GM19035 (cell line): ENCODE measurements around the gene GRK5.

ENCODE experiments used
- ATAC-seq: cut with Tn5 transposase; IDR thresholded peaks from one replicate; pipeline ENCODE4 v1.9.1; 2021; ENCODE audit not compliant: unreplicated experiment

The GRK5 gene

GRCh38 chr10:119314061-119314460 lies 106.7 kb downstream of the GRK5 start:
- ATAC-seq = no peak

DNA sequence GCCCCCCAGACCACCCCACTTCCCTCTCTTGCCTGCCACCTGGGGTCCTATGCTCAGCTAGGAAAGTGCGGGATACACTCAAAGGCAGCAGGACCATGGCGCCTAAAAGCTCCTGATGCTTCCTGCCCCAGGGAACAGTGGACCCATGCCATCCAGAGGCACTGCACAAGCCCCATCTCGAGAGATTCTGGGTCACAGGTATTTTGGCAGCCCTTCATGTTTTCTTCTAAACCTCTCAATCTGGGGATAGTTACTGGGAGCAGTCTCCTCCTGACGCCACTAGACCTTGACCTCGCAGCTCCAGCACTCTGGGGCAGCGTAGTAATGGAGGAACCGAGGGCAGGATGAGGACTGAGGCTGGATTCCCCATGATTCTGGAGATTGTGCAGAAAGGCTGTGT lies 107.1 kb downstream of the GRK5 start:
- no peak for ATAC-seq

DNA sequence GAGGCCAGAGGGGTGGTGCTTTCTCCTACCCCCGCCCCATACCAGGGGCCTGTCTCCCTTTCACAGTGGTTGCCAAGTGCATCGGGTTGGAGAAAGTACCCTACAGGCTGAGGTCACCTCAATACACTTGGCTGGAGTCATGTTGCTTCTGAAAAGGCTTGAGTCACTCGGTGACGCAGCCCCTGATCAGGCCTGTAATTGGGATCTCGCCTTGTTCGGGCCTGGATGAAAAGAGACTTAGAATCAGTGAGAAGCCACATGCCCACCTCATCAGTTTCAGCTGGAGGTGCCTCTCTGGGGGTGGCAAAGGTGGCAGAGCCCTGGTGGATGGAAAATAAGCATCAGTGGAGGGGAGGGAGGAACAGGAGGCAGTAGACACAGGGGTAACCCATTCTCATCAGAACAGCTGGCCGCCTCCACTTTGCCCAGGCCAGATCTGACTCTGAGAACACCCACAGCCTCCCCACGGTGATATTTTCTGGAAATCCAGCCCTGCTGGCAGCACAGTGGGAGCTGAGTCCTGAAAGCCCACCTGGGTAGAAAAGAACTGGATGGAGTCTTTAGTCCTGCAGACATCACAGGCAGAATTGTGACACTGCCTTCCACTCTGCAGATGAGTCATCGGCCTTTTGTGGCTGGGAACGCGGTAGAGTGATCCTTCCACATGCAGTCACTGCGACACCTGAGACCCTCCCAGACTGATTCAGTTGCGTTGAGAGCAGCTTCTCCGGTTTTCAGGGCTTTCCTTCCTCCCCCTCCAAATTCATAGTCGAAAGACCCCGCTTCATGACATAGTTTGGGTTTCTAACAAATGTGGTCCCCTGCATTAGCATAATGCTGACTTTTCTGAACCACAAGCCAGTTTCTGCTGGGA lies 108.0 kb downstream of the GRK5 start:
- peak; percentile 58 for ATAC-seq

GRCh38 chr10:119316002-119316358 lies 108.6 kb downstream of the GRK5 start:
- no peak for ATAC-seq

- ATAC-seq = no peak
These were observed 109.3 kb downstream of the GRK5 start for GRCh38 chr10:119316729-119317097.

GRCh38 chr10:119318411-119319160 lies 111.2 kb downstream of the GRK5 start:
- ATAC-seq = no peak

DNA sequence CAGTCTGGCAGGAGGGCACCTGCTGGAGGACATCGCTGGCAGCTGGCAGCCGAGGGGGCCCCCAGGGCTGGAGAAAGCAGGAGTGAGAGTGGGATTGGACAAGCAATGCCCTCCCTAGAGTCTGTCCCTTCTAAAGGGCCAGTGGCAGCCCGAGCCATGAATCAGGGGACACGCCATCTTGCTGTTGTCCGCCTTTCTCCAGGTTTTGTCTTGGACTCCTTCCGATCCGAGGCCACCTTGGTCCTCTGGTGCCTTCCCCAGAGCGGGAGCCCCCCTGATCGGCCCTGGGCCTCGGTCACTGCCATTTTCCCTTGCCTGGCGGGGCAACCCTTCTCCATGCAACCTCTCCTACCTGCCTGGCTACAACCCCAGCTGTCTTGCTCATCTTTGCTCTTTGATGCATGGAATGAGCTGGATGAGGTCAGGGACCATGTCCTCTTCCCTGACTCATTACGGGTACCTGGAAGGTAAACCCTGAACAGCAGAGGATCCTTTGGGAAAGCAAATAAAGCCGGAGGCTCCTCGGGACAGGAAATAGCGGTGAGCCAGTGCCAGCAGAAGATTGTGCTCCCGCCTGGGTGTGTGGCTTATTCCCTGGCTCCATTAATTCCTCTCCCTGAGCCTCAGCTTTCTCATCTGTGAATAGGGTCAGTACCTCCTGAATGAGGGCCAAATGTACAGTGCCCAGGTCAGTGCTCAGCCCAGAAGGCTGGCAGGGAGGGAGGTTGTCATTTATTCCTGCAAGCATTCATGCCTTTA lies 112.0 kb downstream of the GRK5 start:
- ATAC-seq = no peak

GRCh38 chr10:119319920-119320258 lies 112.5 kb downstream of the GRK5 start:
- ATAC-seq = no peak

- ATAC-seq = no peak
These were observed 113.6 kb downstream of the GRK5 start for GRCh38 chr10:119320981-119321380.

- ATAC-seq = no peak
These were observed 116.0 kb downstream of the GRK5 start for GRCh38 chr10:119323085-119324016.

DNA sequence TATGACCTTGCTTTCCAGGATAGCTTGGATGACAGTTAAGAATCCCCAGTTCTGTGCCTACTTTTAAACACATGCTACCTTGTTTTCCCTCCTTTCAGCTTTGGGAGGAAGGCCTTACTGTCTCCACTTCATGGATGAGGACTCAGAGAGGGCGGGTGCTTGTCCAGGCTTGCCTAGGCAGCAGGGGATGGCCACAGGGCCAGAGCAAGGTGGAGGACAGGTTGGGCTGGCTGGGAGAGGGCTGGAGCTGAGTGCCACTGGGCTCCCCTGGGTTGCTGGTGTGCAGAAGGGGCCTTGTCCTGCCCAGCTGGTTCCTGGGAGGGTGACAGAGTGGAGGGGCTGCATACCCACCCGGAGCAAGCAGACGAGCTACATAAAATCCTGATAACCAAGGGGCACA lies 117.8 kb downstream of the GRK5 start:
- no peak for ATAC-seq

GRCh38 chr10:119326167-119326566 lies 118.8 kb downstream of the GRK5 start:
- no peak for ATAC-seq

- ATAC-seq = no peak
These were observed 119.8 kb downstream of the GRK5 start for GRCh38 chr10:119327096-119327745.

GRCh38 chr10:119328223-119328622 lies 120.9 kb downstream of the GRK5 start:
- ATAC-seq = no peak

GRCh38 chr10:119330342-119330741 lies 123.0 kb downstream of the GRK5 start:
- ATAC-seq = no peak

DNA sequence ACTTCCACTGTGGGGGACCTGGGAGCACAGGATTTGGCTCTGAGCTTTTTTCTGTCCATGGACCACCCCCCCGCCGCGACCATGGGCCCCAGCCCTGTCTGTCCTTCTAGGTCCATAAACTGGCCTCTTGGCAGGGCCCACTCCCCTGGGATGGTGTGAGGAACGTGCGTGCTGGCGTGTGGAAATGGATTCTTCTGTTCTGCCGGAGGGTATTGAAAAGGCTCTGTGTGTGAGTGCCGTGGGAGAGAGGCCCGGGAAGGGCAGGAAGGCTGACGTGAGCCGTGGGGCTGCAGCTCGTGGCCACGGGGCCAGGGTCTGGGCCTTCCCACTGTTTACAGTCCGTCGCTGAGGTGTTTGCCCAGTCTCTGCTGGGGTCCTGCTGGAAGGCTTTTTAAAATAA lies 123.7 kb downstream of the GRK5 start:
- no peak for ATAC-seq

- ATAC-seq = no peak
These were observed 125.9 kb downstream of the GRK5 start for GRCh38 chr10:119333146-119333792.

DNA sequence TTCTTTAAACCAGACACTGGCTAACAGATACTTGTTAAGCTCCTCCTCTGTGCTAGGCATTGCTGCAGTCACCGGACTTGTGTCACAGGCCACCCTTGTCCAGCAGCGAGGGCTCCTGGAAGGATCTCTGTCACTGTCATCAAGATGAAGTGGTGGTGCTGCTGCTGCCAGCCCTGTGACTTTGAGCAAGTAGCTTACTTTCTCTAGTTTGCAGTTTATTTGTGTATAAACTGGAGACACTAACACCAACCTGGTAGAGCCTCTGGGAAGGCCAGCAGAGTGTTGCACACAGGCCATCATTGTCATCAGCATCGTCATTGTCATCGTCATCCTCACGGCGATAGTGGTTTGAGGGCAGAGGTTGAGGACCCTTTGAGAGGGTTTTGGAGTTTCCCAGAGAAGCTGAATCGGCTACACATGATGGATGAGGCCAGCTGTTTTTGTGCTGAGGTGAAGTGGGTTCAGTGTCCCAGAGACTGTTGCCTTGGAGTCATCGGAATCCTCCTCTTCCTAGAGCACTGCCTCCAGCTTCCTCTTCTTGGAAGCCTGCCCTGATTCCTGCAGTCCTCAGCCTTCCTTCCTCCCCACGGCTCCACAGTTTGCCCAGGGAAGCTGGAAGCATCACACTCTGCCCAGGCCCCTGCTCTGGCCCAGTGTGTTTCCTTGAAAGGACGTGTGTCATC lies 128.4 kb downstream of the GRK5 start:
- ATAC-seq = no peak

DNA sequence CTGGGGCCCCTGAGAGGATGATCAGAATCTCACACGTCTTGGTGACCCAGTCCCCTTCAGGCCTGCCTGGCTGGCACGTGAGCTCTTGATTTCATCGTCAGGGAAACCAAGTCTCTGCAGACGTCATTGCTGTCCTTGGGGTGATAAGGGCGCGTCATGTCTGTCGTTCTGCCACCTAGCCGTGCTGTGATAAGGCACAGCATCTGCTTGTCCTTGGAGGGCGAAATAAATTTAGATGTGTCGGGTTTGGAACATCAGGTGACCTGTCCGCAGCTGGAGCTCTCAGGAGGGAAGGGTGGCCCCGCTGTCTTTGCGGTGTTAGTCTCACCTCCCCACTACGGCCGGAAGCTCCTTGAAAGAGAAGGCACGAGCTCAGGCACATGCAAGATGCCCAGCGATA lies 129.2 kb downstream of the GRK5 start:
- no peak for ATAC-seq
